COLO829 (cell line): ENCODE results near the gene PLOD1.
"Not testable (repeated sequence)": the region's sequence is repeated elsewhere in the genome, so short reads cannot be mapped to it uniquely, and the experiment has no call there.

Source experiments
- DNase-seq: peaks from one replicate; pipeline ENCODE4 v3.0.0; 2012; ENCODE audit warnings: low spot score

PLOD1 gene

DNA sequence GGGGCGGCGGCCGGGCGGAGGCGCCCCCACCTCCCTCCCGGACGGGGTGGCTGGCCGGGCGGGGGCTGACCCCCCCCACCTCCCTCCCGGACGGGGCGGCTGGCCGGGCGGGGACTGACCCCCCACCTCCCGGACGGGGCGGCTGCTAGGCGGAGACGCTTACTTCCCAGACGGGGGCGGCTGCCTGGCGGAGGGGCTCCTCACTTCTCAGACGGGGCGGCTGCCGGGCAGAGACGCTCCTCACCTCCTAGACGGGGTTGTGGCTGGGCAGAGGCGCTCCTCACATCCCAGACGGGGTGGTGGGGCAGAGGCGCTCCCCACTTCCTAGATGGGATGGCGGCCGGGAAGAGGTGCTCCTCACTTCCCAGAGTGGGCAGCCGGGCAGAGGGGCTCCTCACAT, 73.8 kb downstream of the PLOD1 start:
- DNase-seq: not testable (repeated sequence)

DNA sequence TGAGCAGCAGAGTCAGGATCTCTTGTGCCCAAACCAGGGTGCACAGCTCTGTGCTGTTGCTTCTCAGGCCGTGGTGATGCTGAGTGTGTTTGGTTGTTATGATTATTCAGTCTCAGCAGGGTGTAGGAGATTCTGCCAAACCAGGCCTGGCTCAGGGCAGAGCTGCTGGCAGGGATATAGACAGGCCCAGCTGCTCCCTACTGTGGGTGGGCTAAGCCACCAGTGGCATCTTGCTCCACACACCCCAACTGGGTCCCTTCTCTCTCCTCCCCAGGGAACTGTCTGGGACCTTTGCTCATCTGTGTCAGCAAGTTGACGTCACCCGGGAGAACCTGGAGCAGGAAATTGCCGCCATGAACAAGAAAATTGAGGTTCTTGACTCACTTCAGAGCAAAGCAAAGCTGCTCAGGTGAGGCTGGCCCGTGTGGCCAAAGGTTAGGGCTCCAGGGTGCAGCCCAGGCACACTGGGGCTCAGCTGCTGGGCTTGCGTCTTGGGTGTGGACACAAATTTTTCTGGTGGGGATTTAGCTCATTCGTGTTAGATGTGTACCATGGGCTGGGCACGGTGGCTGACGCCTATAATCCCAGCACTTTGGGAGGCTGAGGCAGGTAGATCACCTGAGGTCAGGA, 74.9 kb downstream of the PLOD1 start:
- no peak for DNase-seq

DNA sequence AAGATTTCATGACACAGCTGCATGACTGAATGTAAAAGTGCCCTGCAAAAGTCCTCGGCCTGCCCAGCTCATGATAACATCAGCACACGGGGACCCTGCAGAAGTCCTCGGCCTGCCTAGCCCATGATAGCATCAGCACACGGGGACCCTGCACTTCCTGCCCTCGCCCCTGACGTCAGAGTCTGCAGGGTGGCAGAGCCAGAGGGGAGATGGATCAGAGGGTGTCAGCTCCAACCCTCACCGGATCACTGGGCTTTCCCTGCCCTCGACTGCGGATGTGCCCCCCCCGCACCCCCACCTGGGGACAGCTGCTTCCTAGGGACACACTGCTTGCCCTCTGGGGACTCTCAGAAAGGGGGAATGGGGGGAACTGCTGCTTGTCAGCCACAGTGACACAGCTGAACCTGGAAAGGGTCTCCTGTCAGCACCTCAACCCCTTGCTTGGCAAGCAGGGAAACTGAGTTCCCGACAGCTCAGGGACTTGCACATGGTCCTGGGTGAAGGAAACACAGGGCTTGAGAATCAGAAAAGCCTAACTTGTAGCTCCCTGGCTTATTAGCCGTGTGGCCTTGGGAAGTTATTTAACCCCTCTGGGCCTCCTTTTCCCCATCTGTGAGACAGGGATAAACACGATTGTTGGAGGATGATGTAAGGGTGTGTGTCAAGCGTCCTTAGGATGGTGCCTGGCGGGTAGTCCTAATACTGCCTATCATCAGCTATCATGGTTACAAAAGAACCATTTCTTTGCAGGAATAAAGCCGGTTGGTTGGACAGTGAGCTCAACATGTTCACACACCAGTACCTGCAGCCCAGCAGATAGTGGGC, 76.4 kb downstream of the PLOD1 start:
- no peak for DNase-seq

DNA sequence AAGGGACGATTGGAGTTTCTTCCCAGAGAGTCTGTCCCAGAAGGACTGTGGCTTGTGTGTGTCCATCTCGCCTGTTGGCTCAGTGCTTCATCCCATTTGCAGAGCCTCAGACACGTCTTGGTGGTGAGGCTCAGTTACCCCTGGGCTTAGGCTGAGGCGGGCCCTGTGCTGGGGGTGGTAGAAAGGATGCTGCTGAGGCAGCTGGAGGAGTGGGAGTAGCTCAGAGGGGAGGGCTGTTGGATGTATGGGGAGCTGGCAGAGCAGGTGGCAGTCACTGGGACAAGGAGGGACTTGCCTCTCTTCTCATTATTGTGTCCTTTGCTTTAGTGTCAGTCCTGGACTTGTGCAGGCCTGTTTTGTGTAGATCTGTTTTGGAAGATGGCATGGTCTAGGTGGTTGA, 77.5 kb downstream of the PLOD1 start:
- no peak for DNase-seq

DNA sequence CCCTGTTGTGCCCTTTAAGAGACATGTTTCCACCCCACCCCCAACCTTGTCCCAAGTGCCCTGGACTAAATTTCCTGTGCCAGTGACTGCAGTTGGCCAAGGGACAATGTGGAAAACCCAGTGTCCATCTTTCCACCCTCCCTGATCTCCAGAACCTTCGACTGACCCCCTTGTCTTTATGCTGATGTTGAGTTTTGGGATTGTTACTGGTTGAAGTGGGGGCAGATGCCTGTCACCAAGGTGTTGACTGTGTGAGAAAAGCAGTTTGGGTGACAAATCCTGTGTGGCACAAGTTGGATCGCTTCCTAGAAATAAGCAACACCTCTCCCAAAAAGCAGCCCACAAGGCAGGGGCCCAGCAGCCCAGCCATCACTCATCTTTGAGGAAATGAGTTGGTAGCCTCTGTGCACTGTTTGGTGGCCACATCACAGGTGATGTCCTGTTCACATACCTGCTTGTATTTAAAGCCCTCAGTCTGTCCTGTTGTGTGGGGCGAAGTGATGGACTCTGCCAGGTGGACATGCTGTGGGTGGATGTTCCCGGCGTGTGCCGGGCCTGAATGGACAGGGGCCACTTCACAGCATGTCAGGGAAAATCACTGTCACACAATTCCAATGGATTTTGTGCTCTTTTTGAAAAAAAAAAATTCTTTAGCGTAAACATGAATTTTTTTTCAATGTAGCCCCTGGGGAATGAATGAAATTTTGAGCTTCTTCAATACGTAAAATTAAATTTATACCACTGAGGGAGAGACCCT, 78.2 kb downstream of the PLOD1 start:
- no peak for DNase-seq

DNA sequence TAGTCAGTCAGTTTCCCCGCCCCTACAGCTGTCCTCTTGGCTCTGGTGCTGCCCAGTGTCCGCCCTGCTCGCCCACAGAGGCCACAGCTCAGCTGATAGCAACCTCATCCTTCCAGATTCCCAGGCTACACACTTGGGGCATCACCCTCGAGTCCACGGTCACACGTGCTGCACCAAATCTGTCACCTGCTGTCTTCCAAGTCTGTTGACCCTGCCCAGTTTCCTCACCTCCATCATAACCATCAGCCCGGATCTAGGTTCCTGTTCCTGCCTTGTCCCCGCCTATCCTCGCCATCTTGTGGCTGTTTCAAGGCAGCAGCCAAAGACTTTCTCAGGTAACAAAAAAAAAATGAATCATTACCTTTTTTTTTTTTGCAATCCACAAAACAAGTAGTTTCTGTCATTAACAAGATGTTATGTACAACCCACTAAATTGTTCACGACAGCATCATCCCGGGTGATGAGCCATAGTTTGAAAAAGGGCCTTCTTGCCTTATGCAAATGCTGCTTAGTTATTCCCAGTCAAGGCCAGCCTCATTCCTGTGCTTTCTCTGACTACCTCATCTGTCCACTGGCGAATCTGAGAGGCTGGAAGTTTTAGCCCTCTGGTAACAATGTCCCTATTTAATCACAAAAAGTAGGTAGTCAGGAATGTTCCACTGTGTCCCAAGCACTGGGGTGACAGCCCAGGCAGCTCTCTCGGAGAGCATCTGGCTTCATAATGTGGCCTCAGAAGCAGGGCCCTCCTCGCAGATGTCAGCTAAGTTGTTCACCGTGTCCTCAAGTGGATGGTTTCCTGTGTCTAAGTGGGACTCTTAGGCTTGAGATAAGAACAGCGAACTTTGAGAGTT, 79.8 kb downstream of the PLOD1 start:
- DNase-seq: no peak

DNA sequence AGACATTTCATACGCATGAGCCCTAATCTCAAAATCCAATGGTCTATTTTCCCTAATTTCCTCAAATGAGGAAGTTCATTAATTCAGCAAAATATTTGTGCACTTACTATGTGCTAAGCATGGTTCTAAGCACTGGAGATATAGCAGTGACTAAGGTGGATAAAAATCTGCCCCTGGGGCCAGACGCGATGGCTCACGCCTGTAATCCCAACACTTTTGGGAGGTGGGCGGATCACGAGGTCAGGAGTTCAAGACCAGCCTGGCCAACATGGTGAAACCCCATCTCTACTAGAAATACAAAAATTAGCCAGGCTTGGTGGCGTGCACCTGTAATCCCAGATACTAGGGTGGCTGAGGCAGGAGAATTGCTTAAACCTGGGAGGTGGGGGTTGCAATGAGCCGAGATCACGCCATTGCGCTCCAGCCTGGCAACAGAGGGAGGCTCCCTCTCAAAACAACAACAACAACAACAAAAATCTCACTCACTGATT, 80.5 kb downstream of the PLOD1 start:
- DNase-seq: no peak

DNA sequence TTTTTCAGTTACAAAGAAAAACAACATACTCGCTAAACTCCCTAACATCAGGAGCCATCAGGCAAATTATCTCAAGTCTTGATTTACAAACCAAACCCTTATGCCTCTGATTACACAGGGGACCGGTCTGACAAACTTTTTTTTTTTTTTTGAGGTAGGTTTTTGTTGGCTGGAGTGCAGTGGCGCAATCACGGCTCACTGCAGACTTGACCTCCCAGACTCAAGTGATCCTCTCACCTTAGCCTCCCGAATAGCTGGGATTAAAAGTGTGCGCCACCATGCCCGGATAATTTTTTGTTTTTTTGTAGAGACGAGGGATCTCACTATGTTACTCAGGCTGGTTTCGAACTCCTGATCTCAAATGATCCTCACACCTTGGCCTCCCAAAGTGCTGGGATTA, 81.0 kb downstream of the PLOD1 start:
- DNase-seq: no peak

DNA sequence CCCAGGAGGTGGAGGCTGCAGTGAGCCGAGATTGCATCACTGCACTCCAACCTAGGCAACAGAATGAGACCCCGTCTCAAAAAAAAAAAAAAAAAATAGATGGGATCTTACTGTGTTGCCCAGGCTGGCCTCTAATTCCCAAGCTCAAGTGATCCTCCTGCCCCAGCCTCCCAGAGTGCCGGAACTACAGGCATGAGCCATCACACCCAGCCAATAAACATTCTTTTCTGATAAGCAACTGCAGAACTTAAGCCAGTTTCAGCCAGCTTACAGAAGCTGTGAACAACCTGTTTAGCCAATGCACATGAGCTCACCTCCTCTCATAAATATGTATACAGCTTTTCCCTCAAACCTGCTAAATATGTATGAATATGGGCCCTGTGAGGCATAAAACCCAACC, 81.7 kb downstream of the PLOD1 start:
- no peak for DNase-seq

DNA sequence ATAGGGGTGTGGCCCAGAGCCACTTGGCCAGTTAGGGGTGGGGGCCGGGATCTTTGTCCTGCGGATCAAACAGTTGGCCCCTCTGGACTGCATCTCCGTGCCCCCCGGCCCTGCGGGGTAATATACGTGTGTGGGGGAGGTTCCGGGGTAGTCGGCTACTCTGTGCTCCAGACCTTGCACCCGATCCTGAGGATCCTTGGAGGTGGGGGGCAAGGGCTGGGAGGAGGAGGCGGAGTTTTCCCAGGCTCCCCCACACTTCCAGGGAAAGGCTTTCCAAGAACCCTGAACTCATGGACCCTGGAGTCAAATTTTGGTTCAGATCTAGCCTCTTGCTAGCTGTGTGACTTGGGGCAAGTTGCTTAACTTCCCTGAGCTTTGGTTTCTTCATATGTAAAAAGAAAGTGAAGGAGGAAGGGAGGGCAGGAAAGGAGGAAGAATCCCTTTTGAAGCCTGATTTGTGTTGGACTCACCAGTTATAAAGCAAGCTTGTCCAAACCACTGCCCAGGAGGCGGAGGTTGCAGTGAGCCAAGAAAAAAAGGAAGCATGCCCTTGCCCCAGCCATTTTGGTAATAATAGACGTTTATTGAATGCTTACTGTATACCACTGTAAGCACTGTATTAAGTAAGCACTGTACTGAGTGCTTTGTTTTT, 85.5 kb downstream of the PLOD1 start:
- DNase-seq: no peak

DNA sequence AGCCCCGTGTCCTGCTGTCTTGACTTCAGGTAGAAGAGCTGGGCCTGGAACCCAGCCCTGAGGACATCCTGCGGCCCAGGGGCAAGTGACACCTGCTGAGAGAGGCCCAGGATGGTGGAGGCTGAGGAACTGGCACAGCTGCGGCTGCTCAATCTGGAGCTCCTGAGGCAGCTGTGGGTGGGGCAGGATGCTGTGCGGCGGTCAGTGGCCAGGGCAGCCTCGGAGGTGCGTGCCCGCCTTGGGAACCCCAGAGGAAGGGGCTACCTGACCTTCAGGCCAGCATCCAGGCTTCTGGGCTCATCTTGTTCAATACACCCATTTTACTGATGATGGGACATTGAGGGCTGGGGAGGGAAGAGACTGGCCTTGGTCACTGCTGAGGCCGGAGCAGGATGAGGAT, 87.1 kb downstream of the PLOD1 start:
- no peak for DNase-seq

DNA sequence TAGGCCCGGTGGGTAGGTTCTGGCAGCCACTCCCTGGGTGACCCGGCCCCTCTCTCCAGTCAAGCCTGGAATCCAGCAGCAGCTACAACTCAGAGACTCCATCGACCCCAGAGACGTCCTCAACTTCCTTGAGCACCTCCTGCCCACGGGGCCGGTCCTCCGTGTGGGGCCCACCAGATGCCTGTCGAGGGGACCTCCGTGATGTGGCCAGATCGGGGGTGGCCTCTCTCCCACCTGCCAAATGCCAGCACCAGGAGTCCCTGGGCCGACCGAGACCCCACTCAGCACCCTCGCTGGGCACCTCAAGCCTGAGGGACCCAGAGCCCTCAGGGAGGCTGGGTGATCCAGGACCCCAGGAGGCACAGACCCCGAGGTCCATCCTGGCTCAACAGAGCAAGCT, 87.5 kb downstream of the PLOD1 start:
- DNase-seq: no peak
